Stimulated activated CD4-positive, alpha-beta T cell treated with anti-CD3 and anti-CD28 coated beads, TNF-alpha, amount 100 ng/mL, for 48 hours (primary cell): ENCODE results near the gene STIMATE.

ENCODE experiments used
- DNase-seq, 3 donors: peaks; one replicate each; pipeline ENCODE4 v3.0.0-alpha.2; 2020; ENCODE audit warnings: low read depth in 3 of 3

The STIMATE gene

GRCh38 chr3:52817860-52818259 is 79.5 kb downstream of the STIMATE start:
- DNase-seq = no peak

- DNase-seq = no peak
Observed at GRCh38 chr3:52817221-52817620, 80.1 kb downstream of the STIMATE start.

- no peak for DNase-seq
Observed at GRCh38 chr3:52816654-52817053, 80.7 kb downstream of the STIMATE start.

- DNase-seq = no peak
Observed at GRCh38 chr3:52816199-52816598, 81.1 kb downstream of the STIMATE start.

- no peak for DNase-seq
Observed at GRCh38 chr3:52813810-52814209, 83.5 kb downstream of the STIMATE start.

- DNase-seq = no peak
Observed at GRCh38 chr3:52811452-52812011, 85.8 kb downstream of the STIMATE start.

GRCh38 chr3:52810923-52811322 is 86.4 kb downstream of the STIMATE start:
- DNase-seq = no peak

GRCh38 chr3:52809662-52810377 is 87.5 kb downstream of the STIMATE start:
- no peak for DNase-seq

- no peak for DNase-seq
Observed at GRCh38 chr3:52809149-52809548, 88.2 kb downstream of the STIMATE start.

GRCh38 chr3:52805270-52806039 is 91.9 kb downstream of the STIMATE start:
- DNase-seq = no peak

GRCh38 chr3:52801839-52802238 is 95.5 kb downstream of the STIMATE start:
- no peak for DNase-seq

- no peak for DNase-seq
Observed at GRCh38 chr3:52800079-52800478, 97.3 kb downstream of the STIMATE start.

- DNase-seq = no peak
Observed at GRCh38 chr3:52798978-52799476, 98.3 kb downstream of the STIMATE start.

- no peak for DNase-seq
Observed at GRCh38 chr3:52798376-52798977, 98.9 kb downstream of the STIMATE start.

GRCh38 chr3:52796411-52796810 is 100.9 kb downstream of the STIMATE start:
- DNase-seq = no peak

- DNase-seq = no peak
Observed at GRCh38 chr3:52795298-52795900, 101.9 kb downstream of the STIMATE start.

GRCh38 chr3:52794612-52795099 is 102.7 kb downstream of the STIMATE start, which contains the start of gene ITIH3:
ITIH3 (plus strand) TSS chr3:52794796; CDS start chr3:52794804, 8 bp downstream.
- DNase-seq = no peak

- DNase-seq = no peak
Observed at GRCh38 chr3:52793702-52794611, 103.4 kb downstream of the STIMATE start.

- no peak for DNase-seq
Observed at GRCh38 chr3:52792961-52793695, 104.2 kb downstream of the STIMATE start.

GRCh38 chr3:52792413-52792812 is 104.9 kb downstream of the STIMATE start:
- DNase-seq = no peak
